K562 (cell line): ENCODE measurements around the gene GPR3.
A peak's percentile ranks its signal among the peaks of the same experiment; 100 is the strongest.

ENCODE experiments used
- CTCF ChIP-seq, 3 experiments: IDR thresholded peaks in 2 of 3; conservative IDR thresholded peaks in 1 of 3; 2 replicates each; pipeline ENCODE4 v1.5.1; 2011 to 2012; ENCODE audit warnings: low read length in 3 of 3, mild to moderate bottlenecking in 3 of 3, control low read depth in 2 of 3, improper control_type of control experiment in 1 of 3, inconsistent platforms in 1 of 3, low read depth in 1 of 3, mixed read lengths in 1 of 3, moderate library complexity in 1 of 3; ENCODE audit not compliant: insufficient read depth in 2 of 3
- DACH1 ChIP-seq: fragments of 450-650 bp; IDR thresholded peaks from 2 replicates; pipeline ENCODE4 v1.6.1; 2018; ENCODE audit not compliant: partially characterized antibody
- JUNB ChIP-seq: fragments of 450-650 bp; formaldehyde crosslinking; conservative IDR thresholded peaks from 2 replicates; pipeline ENCODE4 v1.4.0; 2020; ENCODE audit warnings: mild to moderate bottlenecking
- KDM1A ChIP-seq, 2 experiments: fragments of 450-650 bp; IDR thresholded peaks; 2 replicates each; pipeline ENCODE4 v1.6.1; 2016; ENCODE audit warnings: mild to moderate bottlenecking in 2 of 2
- NCOA2 ChIP-seq, 2 experiments: fragments of 450-650 bp; IDR thresholded peaks; 2 replicates each; pipeline ENCODE4 v1.6.1; 2018; ENCODE audit warnings: mild to moderate bottlenecking in 2 of 2, moderate library complexity in 1 of 2; ENCODE audit not compliant: partially characterized antibody in 2 of 2
- NFIC ChIP-seq: fragments of 450-650 bp; IDR thresholded peaks from 2 replicates; pipeline ENCODE4 v1.6.1; 2017; ENCODE audit warnings: mild to moderate bottlenecking, inconsistent platforms
- PHF8 ChIP-seq: fragments of 200-600 bp; sonication (generic); IDR thresholded peaks from 2 replicates; pipeline ENCODE4 v1.6.1; 2012; ENCODE audit warnings: mixed run types, mild to moderate bottlenecking, inconsistent platforms, low read length, moderate library complexity, borderline replicate concordance
- POLR2A ChIP-seq: fragments of 450-650 bp; conservative IDR thresholded peaks from 2 replicates; pipeline ENCODE4 v1.6.1; 2016
- REST ChIP-seq, 2 experiments: fragments of 450-650 bp; formaldehyde crosslinking in 1 of 2; IDR thresholded peaks; 2 replicates each; pipeline versions ENCODE4 v1.4.0 to v1.6.1; 2014 to 2020; ENCODE audit warnings: mild to moderate bottlenecking in 2 of 2, borderline replicate concordance in 1 of 2, low read depth in 1 of 2
- SMARCB1 ChIP-seq: IDR thresholded peaks from 2 replicates; pipeline ENCODE4 v1.6.1; 2011; ENCODE audit warnings: improper control_type of control experiment, low read depth; ENCODE audit not compliant: insufficient read length
- TCF7 ChIP-seq: sonication (generic); IDR thresholded peaks from 2 replicates; pipeline ENCODE4 v1.6.1; 2016; ENCODE audit warnings: antibody characterized with exemption, borderline replicate concordance
- ZBTB1 ChIP-seq: sonication (generic); formaldehyde crosslinking; IDR thresholded peaks from 2 replicates; pipeline ENCODE4 v1.8.1; 2023; ENCODE audit warnings: missing genetic modification reagents, low read depth, mild to moderate bottlenecking, borderline replicate concordance
- ZNF609 ChIP-seq: sonication (generic); formaldehyde crosslinking; IDR thresholded peaks from 2 replicates; pipeline ENCODE4 v1.8.1; 2023; ENCODE audit warnings: missing genetic modification reagents, mild to moderate bottlenecking, borderline replicate concordance

GRCh38 chr1:27392778-27393635, 585 bp downstream of the GPR3 start:
- TF ChIP-seq SMARCB1 = no peak
- TF ChIP-seq POLR2A = no peak
- TF ChIP-seq JUNB (CRISPR knock-in tag) = no peak
- peak; percentile 39; the same call in 1 of the 2 replicates for TF ChIP-seq NFIC
- no peak for TF ChIP-seq NCOA2 (IDR thresholded peaks at IDR 0.05; ENCODE audit: partially characterized antibody in 2 of 2)
- TF ChIP-seq ZNF609 (CRISPR knock-in tag) = no peak
- TF ChIP-seq CTCF (IDR thresholded peaks at IDR 0.05 in 2 of 3, conservative IDR thresholded peaks at IDR 0.05 in 1 of 3; ENCODE audit: insufficient read depth in 2 of 3, low read depth in 1 of 3, low read length in 3 of 3) = peak; percentile 60 to 73 (median 60)
- no peak for TF ChIP-seq DACH1
- no peak for TF ChIP-seq ZBTB1 (CRISPR knock-in tag)
- TF ChIP-seq REST (IDR thresholded peaks at IDR 0.05; ENCODE audit: borderline replicate concordance) = peak; percentile 21; the same call in 1 of the 2 replicates
- TF ChIP-seq REST (CRISPR knock-in tag; IDR thresholded peaks at IDR 0.05; ENCODE audit: low read depth) = no peak; the same call in 1 of the 2 replicates
- no peak for TF ChIP-seq PHF8
- no peak for TF ChIP-seq KDM1A (IDR thresholded peaks at IDR 0.05)
- TF ChIP-seq TCF7 = no peak
